ENCODE measurements around the gene SERPINB10.
"Not testable (repeated sequence)": the region's sequence is repeated elsewhere in the genome, so short reads cannot be mapped to it uniquely, and the experiment has no call there.

SERPINB10 gene

GRCh38 chr18:63936932-63937393, 29.2 kb downstream of the SERPINB10 start:
- H3K4me3 ChIP-seq (ENCODE audit: low read depth, low read length): no peak overlapping the region
- no peak for DNase-seq (ENCODE audit: low read depth)
- TF ChIP-seq POLR2A (IDR thresholded peaks at IDR 0.05; ENCODE audit: extremely low read depth, insufficient read length) (no peak), MAX (IDR thresholded peaks at IDR 0.05; ENCODE audit: low read depth, low read length) (no peak), MYC (IDR thresholded peaks at IDR 0.05; ENCODE audit: low read depth, low read length) (no peak), CTCF (IDR thresholded peaks at IDR 0.05; ENCODE audit: low read depth, low read length) (no peak)

GRCh38 chr18:63940008-63940407, 32.2 kb downstream of the SERPINB10 start:
- DNase-seq (ENCODE audit: low read depth): no peak
- TF ChIP-seq CTCF (IDR thresholded peaks at IDR 0.05; ENCODE audit: low read depth, low read length) (no peak), MAX (IDR thresholded peaks at IDR 0.05; ENCODE audit: low read depth, low read length) (no peak), MYC (IDR thresholded peaks at IDR 0.05; ENCODE audit: low read depth, low read length) (no peak), POLR2A (IDR thresholded peaks at IDR 0.05; ENCODE audit: extremely low read depth, insufficient read length) (no peak)
- H3K4me3 ChIP-seq (ENCODE audit: low read depth, low read length): no peak overlapping the region

GRCh38 chr18:63940543-63941050, 32.8 kb downstream of the SERPINB10 start:
- not testable (repeated sequence) for DNase-seq (ENCODE audit: low read depth); H3K4me3 ChIP-seq (ENCODE audit: low read depth, low read length)

- H3K4me3 ChIP-seq (ENCODE audit: low read depth, low read length): no peak overlapping the region
- no peak for TF ChIP-seq MYC (IDR thresholded peaks at IDR 0.05; ENCODE audit: low read depth, low read length)
- TF ChIP-seq CTCF (IDR thresholded peaks at IDR 0.05; ENCODE audit: low read depth, low read length): no peak
- TF ChIP-seq POLR2A (IDR thresholded peaks at IDR 0.05; ENCODE audit: extremely low read depth, insufficient read length): no peak
- TF ChIP-seq MAX (IDR thresholded peaks at IDR 0.05; ENCODE audit: low read depth, low read length): no peak
- no peak for DNase-seq (ENCODE audit: low read depth)
These were observed 39.5 kb downstream of the SERPINB10 start for GRCh38 chr18:63947051-63947790.

GRCh38 chr18:63949068-63949737, 41.4 kb downstream of the SERPINB10 start, which contains the start of gene HMSD:
Gene HMSD (plus strand): TSS chr18:63949301. CDS start chr18:63953456, 4,155 bp downstream.
- no peak within 1 kb of the TSS for H3K4me3 ChIP-seq (ENCODE audit: low read depth, low read length)
- no peak for DNase-seq (ENCODE audit: low read depth)
- no peak for TF ChIP-seq MYC (IDR thresholded peaks at IDR 0.05; ENCODE audit: low read depth, low read length)
- TF ChIP-seq MAX (IDR thresholded peaks at IDR 0.05; ENCODE audit: low read depth, low read length): no peak
- TF ChIP-seq POLR2A (IDR thresholded peaks at IDR 0.05; ENCODE audit: extremely low read depth, insufficient read length): no peak
- no peak for TF ChIP-seq CTCF (IDR thresholded peaks at IDR 0.05; ENCODE audit: low read depth, low read length)

DNA sequence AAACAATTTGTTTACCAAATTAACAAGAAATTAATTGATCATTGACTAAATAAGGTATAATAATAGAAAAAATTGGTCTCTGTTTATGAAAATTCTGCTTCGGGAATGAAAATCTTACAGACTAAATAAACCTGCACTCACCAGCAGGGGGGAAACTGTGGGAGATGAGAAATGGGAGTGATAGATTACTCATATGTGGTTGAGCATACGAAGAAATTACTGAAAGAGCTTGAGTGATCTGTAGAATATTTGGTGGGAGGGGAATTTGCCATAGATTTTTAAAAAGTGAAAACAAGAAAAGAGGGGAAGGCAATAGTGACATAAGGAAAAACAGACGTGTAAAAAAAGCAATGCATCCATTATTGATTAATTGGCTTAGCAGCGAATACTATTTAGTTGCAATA, 43.5 kb downstream of the SERPINB10 start:
- no peak overlapping the region for H3K4me3 ChIP-seq (ENCODE audit: low read depth, low read length)
- peak; percentile 25 for TF ChIP-seq CTCF (IDR thresholded peaks at IDR 0.05; ENCODE audit: low read depth, low read length)
- TF ChIP-seq MYC (IDR thresholded peaks at IDR 0.05; ENCODE audit: low read depth, low read length): no peak
- peak; percentile 46 for DNase-seq (ENCODE audit: low read depth)

All from NB4 (cell line).